Liver (tissue), 9 donors: ENCODE measurements around the gene ZFP36L2. TPM values are rescaled to one million over a fixed set of nuclear protein-coding genes. Genes with fewer than 3 reads are reported as not detected.
A peak's percentile ranks its signal among the peaks of the same experiment; 100 is the strongest.

Experiments used
- DNase-seq: peaks from one replicate; pipeline ENCODE4 v3.0.0-alpha.2; 2017; ENCODE audit warnings: low spot score
- H3K27ac ChIP-seq, 2 donors: one replicate each; pipeline ENCODE4 v1.7.0; 2013; ENCODE audit warnings: inconsistent platforms in 2 of 2, low read length in 2 of 2, control low read depth in 1 of 2, low read depth in 1 of 2, mild to moderate bottlenecking in 1 of 2
- H3K27me3 ChIP-seq, 4 donors: one replicate each; pipeline versions ENCODE4 v1.6.1 to v1.7.0; 2013; ENCODE audit warnings: low read length in 3 of 4, inconsistent platforms in 1 of 4, mild to moderate bottlenecking in 1 of 4, moderate library complexity in 1 of 4; ENCODE audit not compliant: control insufficient read depth in 4 of 4, insufficient read depth in 4 of 4
- H3K36me3 ChIP-seq, 4 donors: one replicate each; pipeline versions ENCODE4 v1.6.1 to v1.7.0; 2013; ENCODE audit warnings: low read length in 3 of 4, mild to moderate bottlenecking in 3 of 4, low read depth in 1 of 4, moderate library complexity in 1 of 4; ENCODE audit not compliant: control insufficient read depth in 4 of 4, insufficient read depth in 3 of 4
- H3K4me1 ChIP-seq, 4 donors: one replicate each; pipeline versions ENCODE4 v1.6.1 to v1.7.0; 2013; ENCODE audit warnings: low read length in 3 of 4, mild to moderate bottlenecking in 3 of 4, moderate library complexity in 1 of 4; ENCODE audit not compliant: control insufficient read depth in 4 of 4, insufficient read depth in 4 of 4
- H3K4me3 ChIP-seq, 3 donors: one replicate each; pipeline versions ENCODE4 v1.6.1 to v1.7.0; 2013; ENCODE audit warnings: low read length in 3 of 3, control low read depth in 1 of 3, low read depth in 1 of 3, mild to moderate bottlenecking in 1 of 3
- H3K9ac ChIP-seq, 2 donors: one replicate each; pipeline ENCODE4 v1.7.0; 2013; ENCODE audit warnings: low read length in 2 of 2, mild to moderate bottlenecking in 2 of 2, moderate library complexity in 2 of 2, control low read depth in 1 of 2, low read depth in 1 of 2
- H3K9me3 ChIP-seq, 4 donors: one replicate each; pipeline versions ENCODE4 v1.6.1 to v1.7.0; 2013; ENCODE audit warnings: low read length in 3 of 4; ENCODE audit not compliant: control insufficient read depth in 4 of 4
- EGR1 ChIP-seq, 2 donors: IDR thresholded peaks; 2 replicates each; pipeline ENCODE4 v1.6.1; 2016 to 2018; ENCODE audit warnings: antibody characterized with exemption in 2 of 2, low read depth in 2 of 2
- FOXA1 ChIP-seq: IDR thresholded peaks from 2 replicates; pipeline ENCODE4 v1.6.1; 2016; ENCODE audit warnings: antibody characterized with exemption
- FOXA2 ChIP-seq: IDR thresholded peaks from 2 replicates; pipeline ENCODE4 v1.6.1; 2016; ENCODE audit warnings: antibody characterized with exemption
- GABPA ChIP-seq, 2 donors: IDR thresholded peaks in 1 of 2; conservative IDR thresholded peaks in 1 of 2; 2 replicates each; pipeline ENCODE4 v1.6.1; 2016; ENCODE audit warnings: antibody characterized with exemption in 2 of 2, mild to moderate bottlenecking in 1 of 2, moderate library complexity in 1 of 2
- HNF4A ChIP-seq, 2 donors: conservative IDR thresholded peaks; 2 replicates each; pipeline ENCODE4 v1.6.1; 2016; ENCODE audit warnings: antibody characterized with exemption in 2 of 2, mild to moderate bottlenecking in 2 of 2
- HNF4G ChIP-seq: IDR thresholded peaks from 2 replicates; pipeline ENCODE4 v1.6.1; 2016; ENCODE audit warnings: antibody characterized with exemption
- JUND ChIP-seq, 2 donors: IDR thresholded peaks; 2 replicates each; pipeline ENCODE4 v1.6.1; 2016; ENCODE audit warnings: antibody characterized with exemption in 2 of 2
- NR2F2 ChIP-seq: IDR thresholded peaks from 2 replicates; pipeline ENCODE4 v1.6.1; 2016; ENCODE audit warnings: antibody characterized with exemption
- RAD21 ChIP-seq, 2 donors: IDR thresholded peaks; 2 replicates each; pipeline ENCODE4 v1.6.1; 2016; ENCODE audit warnings: antibody characterized with exemption in 2 of 2, mild to moderate bottlenecking in 2 of 2
- RXRA ChIP-seq, 2 donors: IDR thresholded peaks; 2 replicates each; pipeline ENCODE4 v1.6.1; 2017 to 2018; ENCODE audit warnings: antibody characterized with exemption in 2 of 2, mild to moderate bottlenecking in 1 of 2
- SP1 ChIP-seq: IDR thresholded peaks from 2 replicates; pipeline ENCODE4 v1.6.1; 2018; ENCODE audit warnings: antibody characterized with exemption, mild to moderate bottlenecking
- TAF1 ChIP-seq: conservative IDR thresholded peaks from 2 replicates; pipeline ENCODE4 v1.6.1; 2016; ENCODE audit warnings: antibody characterized with exemption, mild to moderate bottlenecking
- YY1 ChIP-seq: IDR thresholded peaks from 2 replicates; pipeline ENCODE4 v1.6.1; 2016; ENCODE audit warnings: antibody characterized with exemption, mild to moderate bottlenecking
- WGBS: extraction: QIAGEN DNeasy Blood & Tissue Kit; methylation state at CpG from one replicate; pipeline ENCODE4 v1.1.7; 2013; 5-methylcytosine and 5-hydroxymethylcytosine counted together
- polyA plus RNA-seq, 2 donors: library from polyadenylated mRNA; stranded (reverse) in 1 of 2; unstranded in 1 of 2; fragments of 200-250 nt in 1 of 2; fragments of >200 nt in 1 of 2; fragmentation: Nextera tagmentation in 1 of 2; extraction: Ambion mirVana in 1 of 2; gene quantifications; one replicate each; pipeline versions ENCODE4 v1.2.1 to v1.2.3, GENCODE V29; 2013 to 2015
- total RNA-seq, 2 donors: library from RNA; depleted of rRNA; stranded (reverse); fragments of >200 nt; gene quantifications; one replicate each; pipeline ENCODE4 v1.2.3, GENCODE V29; 2014
- TF ChIP-seq, protein P1 (sequence below): IDR thresholded peaks from 2 replicates; pipeline ENCODE4 v1.6.1; 2016; ENCODE audit warnings: antibody characterized with exemption
- TF ChIP-seq, protein P2 (sequence below): IDR thresholded peaks from 2 replicates; pipeline ENCODE4 v1.6.1; 2016; ENCODE audit warnings: antibody characterized with exemption
- TF ChIP-seq, protein P3 (sequence below): IDR thresholded peaks from 2 replicates; pipeline ENCODE4 v1.6.1; 2016; ENCODE audit warnings: antibody characterized with exemption
- TF ChIP-seq, protein P4 (sequence below): fragments of 150-350 bp; IDR thresholded peaks from 2 replicates; pipeline ENCODE4 v1.5.1; 2017; ENCODE audit warnings: improper control_type of control experiment, low read depth, low read length; ENCODE audit not compliant: missing input control
- TF ChIP-seq, protein P5 (sequence below): IDR thresholded peaks from 2 replicates; pipeline ENCODE4 v1.6.1; 2016; ENCODE audit warnings: antibody characterized with exemption, mild to moderate bottlenecking
- donor health status: healthy.
- donor health status: healthy.
- donor health status: healthy.
- donor health status: healthy.
- donor health status: healthy.

ZFP36L2 gene
- total and polyA plus RNA-seq, 4 donors: 10.3 to 26.8 (median 18.9) TPM

DNA sequence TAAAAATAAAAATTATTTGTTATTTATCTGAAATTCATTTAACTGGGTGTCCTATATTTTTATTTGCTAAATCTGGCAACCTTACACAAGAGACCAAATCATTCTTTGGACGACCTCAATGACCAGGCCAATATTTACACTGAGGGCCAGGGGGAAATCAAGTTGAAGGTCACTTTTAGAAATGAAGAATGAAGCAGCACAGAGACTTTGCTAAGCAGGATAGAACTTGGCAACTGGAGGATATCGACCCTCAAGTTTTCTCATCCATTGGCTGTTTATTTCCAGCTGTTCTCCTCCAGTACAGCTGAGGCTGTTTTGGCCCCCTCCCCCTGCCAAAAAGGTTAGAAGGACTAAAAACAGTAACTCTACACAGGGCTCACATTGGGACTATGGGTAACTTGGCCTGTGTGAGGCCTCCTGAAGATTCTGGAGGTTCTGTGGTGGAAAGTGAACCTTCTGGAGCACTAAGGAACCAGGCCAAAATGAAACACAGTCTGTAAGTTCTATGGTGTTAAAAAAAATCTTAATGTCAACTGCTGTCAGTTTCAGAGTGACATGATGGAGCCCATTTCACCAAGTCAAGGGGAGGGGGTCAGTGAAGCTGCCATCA, 32.2 kb upstream of the ZFP36L2 start:
- Histone ChIP-seq H3K27me3 (no peaks in the 10 kb centered on the region), H3K4me1 (peaks cover 4 to 29% (median 18%) of the 10 kb centered on the region in 4 donors), H3K27ac (peak overlapping the region; percentile 55 to 59), H3K9ac (no peak overlapping the region), H3K4me3 (no peak overlapping the region), H3K9me3 (no peaks in the 10 kb centered on the region), H3K36me3 (no peaks in the 10 kb centered on the region)
- TF ChIP-seq TAF1 (no peak), GABPA (IDR thresholded peaks at IDR 0.05 in 1 of 2, conservative IDR thresholded peaks at IDR 0.05 in 1 of 2) (no peak), EGR1 (IDR thresholded peaks at IDR 0.05; ENCODE audit: low read depth in 2 of 2) (no peak), FOXA1 (peak; percentile 56), RAD21 (IDR thresholded peaks at IDR 0.05) (peak; percentile 44 to 57), HNF4A (conservative IDR thresholded peaks at IDR 0.05) (peak; percentile 76 to 77), NR2F2 (peak; percentile 40), YY1 (no peak), JUND (IDR thresholded peaks at IDR 0.05) (no peak), HNF4G (peak; percentile 27), SP1 (peak; percentile 61), RXRA (IDR thresholded peaks at IDR 0.05) (peak; percentile 84 to 92), FOXA2 (peak; percentile 87)
- TF ChIP-seq, protein P1, sequence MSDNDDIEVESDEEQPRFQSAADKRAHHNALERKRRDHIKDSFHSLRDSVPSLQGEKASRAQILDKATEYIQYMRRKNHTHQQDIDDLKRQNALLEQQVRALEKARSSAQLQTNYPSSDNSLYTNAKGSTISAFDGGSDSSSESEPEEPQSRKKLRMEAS: peak; percentile 9
- TF ChIP-seq, protein P2, sequence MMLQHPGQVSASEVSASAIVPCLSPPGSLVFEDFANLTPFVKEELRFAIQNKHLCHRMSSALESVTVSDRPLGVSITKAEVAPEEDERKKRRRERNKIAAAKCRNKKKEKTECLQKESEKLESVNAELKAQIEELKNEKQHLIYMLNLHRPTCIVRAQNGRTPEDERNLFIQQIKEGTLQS: no peak
- TF ChIP-seq, protein P3, sequence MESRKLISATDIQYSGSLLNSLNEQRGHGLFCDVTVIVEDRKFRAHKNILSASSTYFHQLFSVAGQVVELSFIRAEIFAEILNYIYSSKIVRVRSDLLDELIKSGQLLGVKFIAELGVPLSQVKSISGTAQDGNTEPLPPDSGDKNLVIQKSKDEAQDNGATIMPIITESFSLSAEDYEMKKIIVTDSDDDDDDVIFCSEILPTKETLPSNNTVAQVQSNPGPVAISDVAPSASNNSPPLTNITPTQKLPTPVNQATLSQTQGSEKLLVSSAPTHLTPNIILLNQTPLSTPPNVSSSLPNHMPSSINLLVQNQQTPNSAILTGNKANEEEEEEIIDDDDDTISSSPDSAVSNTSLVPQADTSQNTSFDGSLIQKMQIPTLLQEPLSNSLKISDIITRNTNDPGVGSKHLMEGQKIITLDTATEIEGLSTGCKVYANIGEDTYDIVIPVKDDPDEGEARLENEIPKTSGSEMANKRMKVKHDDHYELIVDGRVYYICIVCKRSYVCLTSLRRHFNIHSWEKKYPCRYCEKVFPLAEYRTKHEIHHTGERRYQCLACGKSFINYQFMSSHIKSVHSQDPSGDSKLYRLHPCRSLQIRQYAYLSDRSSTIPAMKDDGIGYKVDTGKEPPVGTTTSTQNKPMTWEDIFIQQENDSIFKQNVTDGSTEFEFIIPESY: no peak
- TF ChIP-seq, protein P4, sequence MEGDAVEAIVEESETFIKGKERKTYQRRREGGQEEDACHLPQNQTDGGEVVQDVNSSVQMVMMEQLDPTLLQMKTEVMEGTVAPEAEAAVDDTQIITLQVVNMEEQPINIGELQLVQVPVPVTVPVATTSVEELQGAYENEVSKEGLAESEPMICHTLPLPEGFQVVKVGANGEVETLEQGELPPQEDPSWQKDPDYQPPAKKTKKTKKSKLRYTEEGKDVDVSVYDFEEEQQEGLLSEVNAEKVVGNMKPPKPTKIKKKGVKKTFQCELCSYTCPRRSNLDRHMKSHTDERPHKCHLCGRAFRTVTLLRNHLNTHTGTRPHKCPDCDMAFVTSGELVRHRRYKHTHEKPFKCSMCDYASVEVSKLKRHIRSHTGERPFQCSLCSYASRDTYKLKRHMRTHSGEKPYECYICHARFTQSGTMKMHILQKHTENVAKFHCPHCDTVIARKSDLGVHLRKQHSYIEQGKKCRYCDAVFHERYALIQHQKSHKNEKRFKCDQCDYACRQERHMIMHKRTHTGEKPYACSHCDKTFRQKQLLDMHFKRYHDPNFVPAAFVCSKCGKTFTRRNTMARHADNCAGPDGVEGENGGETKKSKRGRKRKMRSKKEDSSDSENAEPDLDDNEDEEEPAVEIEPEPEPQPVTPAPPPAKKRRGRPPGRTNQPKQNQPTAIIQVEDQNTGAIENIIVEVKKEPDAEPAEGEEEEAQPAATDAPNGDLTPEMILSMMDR: no peak
- TF ChIP-seq, protein P5, sequence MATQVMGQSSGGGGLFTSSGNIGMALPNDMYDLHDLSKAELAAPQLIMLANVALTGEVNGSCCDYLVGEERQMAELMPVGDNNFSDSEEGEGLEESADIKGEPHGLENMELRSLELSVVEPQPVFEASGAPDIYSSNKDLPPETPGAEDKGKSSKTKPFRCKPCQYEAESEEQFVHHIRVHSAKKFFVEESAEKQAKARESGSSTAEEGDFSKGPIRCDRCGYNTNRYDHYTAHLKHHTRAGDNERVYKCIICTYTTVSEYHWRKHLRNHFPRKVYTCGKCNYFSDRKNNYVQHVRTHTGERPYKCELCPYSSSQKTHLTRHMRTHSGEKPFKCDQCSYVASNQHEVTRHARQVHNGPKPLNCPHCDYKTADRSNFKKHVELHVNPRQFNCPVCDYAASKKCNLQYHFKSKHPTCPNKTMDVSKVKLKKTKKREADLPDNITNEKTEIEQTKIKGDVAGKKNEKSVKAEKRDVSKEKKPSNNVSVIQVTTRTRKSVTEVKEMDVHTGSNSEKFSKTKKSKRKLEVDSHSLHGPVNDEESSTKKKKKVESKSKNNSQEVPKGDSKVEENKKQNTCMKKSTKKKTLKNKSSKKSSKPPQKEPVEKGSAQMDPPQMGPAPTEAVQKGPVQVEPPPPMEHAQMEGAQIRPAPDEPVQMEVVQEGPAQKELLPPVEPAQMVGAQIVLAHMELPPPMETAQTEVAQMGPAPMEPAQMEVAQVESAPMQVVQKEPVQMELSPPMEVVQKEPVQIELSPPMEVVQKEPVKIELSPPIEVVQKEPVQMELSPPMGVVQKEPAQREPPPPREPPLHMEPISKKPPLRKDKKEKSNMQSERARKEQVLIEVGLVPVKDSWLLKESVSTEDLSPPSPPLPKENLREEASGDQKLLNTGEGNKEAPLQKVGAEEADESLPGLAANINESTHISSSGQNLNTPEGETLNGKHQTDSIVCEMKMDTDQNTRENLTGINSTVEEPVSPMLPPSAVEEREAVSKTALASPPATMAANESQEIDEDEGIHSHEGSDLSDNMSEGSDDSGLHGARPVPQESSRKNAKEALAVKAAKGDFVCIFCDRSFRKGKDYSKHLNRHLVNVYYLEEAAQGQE: no peak
- DNase-seq: no peak
- WGBS: 25% methylated on average over 2 of the region's 2 CpGs
